ENCODE measurements around the gene HMX1. TPM values are rescaled to one million over a fixed set of nuclear protein-coding genes. Genes with fewer than 3 reads are reported as not detected.

HMX1 gene
- total RNA-seq, 1 donor from 2014 or later, result not detected

DNA sequence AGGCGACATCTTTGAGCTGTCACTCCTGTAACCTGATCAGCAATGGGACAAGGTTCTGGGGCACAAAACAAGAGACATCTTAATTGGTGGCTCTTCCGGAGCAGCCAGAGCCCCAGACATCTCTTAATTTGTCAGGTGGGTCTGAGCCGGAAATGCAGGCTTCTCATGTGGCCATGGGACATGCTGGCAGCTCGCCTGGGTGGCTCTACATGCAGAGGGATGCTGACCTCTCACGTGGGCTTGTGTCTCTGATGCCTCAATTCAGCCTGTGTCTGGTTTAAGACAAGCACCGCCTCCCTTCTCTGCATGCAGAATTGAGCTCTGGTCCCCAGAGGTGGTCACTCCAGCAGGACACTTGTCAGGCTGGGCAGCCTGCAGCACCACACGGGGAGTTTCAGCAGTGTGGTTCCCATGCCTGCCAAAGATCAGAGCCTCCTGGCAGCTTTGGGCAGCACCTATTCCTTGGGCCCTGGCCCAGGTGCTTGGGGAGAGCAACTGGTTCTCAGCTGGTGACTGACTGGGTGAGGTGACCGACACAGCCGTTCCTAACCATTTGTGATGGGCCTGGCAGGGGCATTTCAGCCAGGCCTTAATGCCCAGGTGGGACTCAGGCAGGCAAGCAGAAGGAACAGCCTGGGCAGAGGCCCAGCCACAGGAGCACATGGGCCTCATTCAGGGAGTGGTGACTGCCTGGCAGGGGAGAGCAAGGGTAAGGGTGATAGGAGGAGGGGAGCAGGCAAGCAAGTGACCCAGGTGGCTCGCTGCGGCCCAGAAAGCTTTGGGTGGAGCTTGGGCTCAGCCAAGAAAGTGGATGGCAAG, 53.4 kb downstream of the HMX1 start:
- no peak for DNase-seq

DNA sequence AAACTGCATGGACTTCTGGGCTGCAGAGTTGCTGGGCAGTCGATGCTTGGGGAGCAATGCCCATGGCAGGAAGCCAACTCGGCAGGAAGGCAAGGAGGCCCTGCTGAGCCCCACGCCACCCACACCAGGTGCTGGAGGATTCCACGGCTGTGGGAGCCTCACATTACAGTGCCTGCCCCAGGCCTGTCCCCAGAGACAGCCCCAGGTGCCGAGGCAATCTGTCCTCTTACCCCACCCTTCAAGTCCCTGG, 53.9 kb downstream of the HMX1 start:
- DNase-seq, result no peak

DNA sequence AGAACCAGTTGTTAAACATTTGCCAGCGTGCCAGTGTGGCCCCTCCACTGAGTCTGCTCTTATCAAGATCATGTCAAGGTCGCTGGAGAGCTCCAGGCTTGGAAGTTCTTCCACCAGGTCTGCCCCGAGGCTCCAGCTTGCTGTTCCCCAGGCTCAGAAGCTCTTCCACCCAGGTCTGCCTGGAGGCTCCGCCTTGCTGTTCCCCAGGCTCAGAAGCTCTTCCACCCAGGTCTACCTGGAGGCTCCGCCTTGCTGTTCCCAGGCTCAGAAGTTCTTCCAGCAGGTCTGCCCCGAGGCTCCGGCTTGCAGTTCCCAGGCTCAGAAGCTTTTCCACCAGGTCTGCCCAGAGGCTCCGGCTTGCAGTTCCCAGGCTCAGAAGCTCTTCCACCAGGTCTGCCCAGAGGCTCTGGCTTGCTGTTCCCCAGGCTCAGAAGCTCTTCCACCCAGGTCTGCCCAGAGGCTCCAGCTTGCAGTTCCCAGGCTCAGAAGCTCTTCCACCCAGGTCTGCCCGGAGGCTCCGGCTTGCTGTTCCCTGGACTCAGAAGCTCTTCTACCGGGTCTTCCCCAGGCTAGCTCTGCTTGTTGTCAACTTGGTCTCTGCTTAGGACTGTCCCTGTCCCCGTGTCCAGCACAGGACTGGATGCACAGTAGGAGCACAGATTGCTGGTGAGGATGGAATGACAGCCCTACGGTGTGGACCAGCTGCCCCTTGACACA, 54.4 kb downstream of the HMX1 start:
- no peak for DNase-seq

All from tongue (tissue), 2 donors.